ENCODE measurements around the gene FAM53A. TPM values are rescaled to one million over a fixed set of nuclear protein-coding genes. Genes with fewer than 3 reads are reported as not detected.

Gene FAM53A
- total RNA-seq, 4 donors from 2014 or later, result 1.2 to 18.4 (median 4.9) TPM

GRCh38 chr4:1622956-1623355, 61.2 kb downstream of the FAM53A start:
- Histone ChIP-seq H3K4me3 (no peak overlapping the region), H3K36me3 (no peaks in the 10 kb centered on the region), H3K9me3 (peaks cover 0 to 5% (median 0%) of the 10 kb centered on the region in 3 donors), H3K4me1 (no peaks in the 10 kb centered on the region), H3K27me3 (no peaks in the 10 kb centered on the region), H3K27ac (no peak overlapping the region)
- TF ChIP-seq POLR2AphosphoS5 (IDR thresholded peaks at IDR 0.05) (no peak), CTCF (IDR thresholded peaks at IDR 0.05) (no peak), EP300 (IDR thresholded peaks at IDR 0.05) (no peak), POLR2A (IDR thresholded peaks at IDR 0.05) (no peak)
- no CpG with 5 or more reads among the region's 17 CpGs for WGBS, 2 donors (ENCODE audit: low coverage in 1 of 2)
- no peak for ATAC-seq

- no peak for TF ChIP-seq EP300 (IDR thresholded peaks at IDR 0.05)
- ATAC-seq, result no peak
- H3K36me3 ChIP-seq, result no peaks in the 10 kb centered on the region
- no peak overlapping the region for H3K27ac ChIP-seq
- H3K4me1 ChIP-seq, result no peaks in the 10 kb centered on the region
- WGBS, 2 donors (ENCODE audit: low coverage in 1 of 2), result 100% methylated on average over 1 of the region's 11 CpGs; no CpG with 5 or more reads in 1 of the 2 donors
- H3K4me3 ChIP-seq, result no peak overlapping the region
- H3K9me3 ChIP-seq, result peaks cover 0 to 12% (median 0%) of the 10 kb centered on the region in 3 donors
- no peaks in the 10 kb centered on the region for H3K27me3 ChIP-seq
Observed at GRCh38 chr4:1622238-1622637, 61.9 kb downstream of the FAM53A start.

GRCh38 chr4:1621526-1621925, 62.6 kb downstream of the FAM53A start:
- H3K36me3 ChIP-seq, result no peaks in the 10 kb centered on the region
- TF ChIP-seq POLR2A (IDR thresholded peaks at IDR 0.05) (no peak), CTCF (IDR thresholded peaks at IDR 0.05) (no peak), POLR2AphosphoS5 (IDR thresholded peaks at IDR 0.05) (no peak), EP300 (IDR thresholded peaks at IDR 0.05) (no peak)
- H3K4me3 ChIP-seq, result no peak overlapping the region
- no peak for ATAC-seq
- WGBS, 2 donors (ENCODE audit: low coverage in 1 of 2), result 100% methylated on average over 2 of the region's 10 CpGs; no CpG with 5 or more reads in 1 of the 2 donors
- no peaks in the 10 kb centered on the region for H3K4me1 ChIP-seq
- H3K27me3 ChIP-seq, result no peaks in the 10 kb centered on the region
- peaks cover 0 to 13% (median 0%) of the 10 kb centered on the region in 3 donors for H3K9me3 ChIP-seq
- no peak overlapping the region for H3K27ac ChIP-seq

GRCh38 chr4:1619151-1619672, 64.9 kb downstream of the FAM53A start:
- WGBS, 2 donors (ENCODE audit: low coverage in 1 of 2), result 87 to 94% methylated on average over 5 to 7 of the region's 25 CpGs
- ATAC-seq, result no peak
- Histone ChIP-seq H3K4me1 (no peaks in the 10 kb centered on the region), H3K36me3 (no peaks in the 10 kb centered on the region), H3K27ac (no peak overlapping the region), H3K9me3 (peaks cover 0 to 13% (median 0%) of the 10 kb centered on the region in 3 donors), H3K4me3 (no peak overlapping the region), H3K27me3 (no peaks in the 10 kb centered on the region)
- no peak for TF ChIP-seq EP300 (IDR thresholded peaks at IDR 0.05)
- no peak for TF ChIP-seq CTCF (IDR thresholded peaks at IDR 0.05)
- no peak for TF ChIP-seq POLR2A (IDR thresholded peaks at IDR 0.05)

GRCh38 chr4:1618438-1618837, 65.7 kb downstream of the FAM53A start:
- 91% methylated on average over 6 of the region's 12 CpGs; no CpG with 5 or more reads in 1 of the 2 donors for WGBS, 2 donors (ENCODE audit: low coverage in 1 of 2)
- TF ChIP-seq EP300 (IDR thresholded peaks at IDR 0.05) (no peak), POLR2AphosphoS5 (IDR thresholded peaks at IDR 0.05) (no peak), CTCF (IDR thresholded peaks at IDR 0.05) (no peak), POLR2A (IDR thresholded peaks at IDR 0.05) (no peak)
- Histone ChIP-seq H3K4me3 (no peak overlapping the region), H3K27me3 (no peaks in the 10 kb centered on the region), H3K36me3 (no peaks in the 10 kb centered on the region), H3K27ac (no peak overlapping the region), H3K4me1 (no peaks in the 10 kb centered on the region), H3K9me3 (peaks cover 0 to 13% (median 0%) of the 10 kb centered on the region in 3 donors)
- ATAC-seq, result no peak

Measured in gastroesophageal sphincter (tissue), 4 donors.